Measurements from ENCODE around the gene ALG5. TPM values are rescaled to one million over a fixed set of nuclear protein-coding genes. Genes with fewer than 3 reads are reported as not detected.

The ALG5 gene
- total RNA-seq, 6 donors from 2014 or later, result 7.2 to 45.9 (median 30.0) TPM

DNA sequence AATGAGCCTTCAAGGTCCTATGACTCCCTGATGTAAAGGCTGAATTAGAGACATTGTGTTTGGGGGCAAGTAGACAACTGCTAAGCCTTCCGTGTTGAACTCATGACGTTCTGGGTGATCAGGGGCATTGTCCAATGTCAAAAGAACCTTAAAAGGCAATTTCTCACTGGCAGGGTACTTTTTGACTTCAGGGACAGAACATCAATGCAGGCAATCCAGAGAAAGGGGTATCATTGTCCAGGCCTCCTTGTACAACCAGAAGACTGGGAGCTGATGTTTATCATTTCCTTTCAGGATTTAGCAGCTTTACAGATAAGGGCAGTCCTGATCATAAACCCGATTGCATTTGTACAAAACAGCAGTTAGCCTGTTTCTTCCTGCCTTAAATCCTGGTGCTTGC, 54.1 kb downstream of the ALG5 start:
- H3K4me3 ChIP-seq, result no peak overlapping the region
- no peaks in the 10 kb centered on the region for H3K27me3 ChIP-seq
- H3K27ac ChIP-seq, result no peak overlapping the region
- H3K36me3 ChIP-seq, result peaks cover 0 to 22% (median 5%) of the 10 kb centered on the region in 4 donors
- whole genome bisulfite sequencing, 2 donors, result 48 to 68% methylated on average over 3 of the region's 3 CpGs
- no peaks in the 10 kb centered on the region for H3K9me3 ChIP-seq
- no peak for ATAC-seq (ENCODE audit: low FRiP score in 2 of 2)
- DNase-seq, result no peak
- no peak for TF ChIP-seq POLR2AphosphoS5 (IDR thresholded peaks at IDR 0.05)
- no peak for TF ChIP-seq POLR2A (IDR thresholded peaks at IDR 0.05)
- TF ChIP-seq, protein P1, sequence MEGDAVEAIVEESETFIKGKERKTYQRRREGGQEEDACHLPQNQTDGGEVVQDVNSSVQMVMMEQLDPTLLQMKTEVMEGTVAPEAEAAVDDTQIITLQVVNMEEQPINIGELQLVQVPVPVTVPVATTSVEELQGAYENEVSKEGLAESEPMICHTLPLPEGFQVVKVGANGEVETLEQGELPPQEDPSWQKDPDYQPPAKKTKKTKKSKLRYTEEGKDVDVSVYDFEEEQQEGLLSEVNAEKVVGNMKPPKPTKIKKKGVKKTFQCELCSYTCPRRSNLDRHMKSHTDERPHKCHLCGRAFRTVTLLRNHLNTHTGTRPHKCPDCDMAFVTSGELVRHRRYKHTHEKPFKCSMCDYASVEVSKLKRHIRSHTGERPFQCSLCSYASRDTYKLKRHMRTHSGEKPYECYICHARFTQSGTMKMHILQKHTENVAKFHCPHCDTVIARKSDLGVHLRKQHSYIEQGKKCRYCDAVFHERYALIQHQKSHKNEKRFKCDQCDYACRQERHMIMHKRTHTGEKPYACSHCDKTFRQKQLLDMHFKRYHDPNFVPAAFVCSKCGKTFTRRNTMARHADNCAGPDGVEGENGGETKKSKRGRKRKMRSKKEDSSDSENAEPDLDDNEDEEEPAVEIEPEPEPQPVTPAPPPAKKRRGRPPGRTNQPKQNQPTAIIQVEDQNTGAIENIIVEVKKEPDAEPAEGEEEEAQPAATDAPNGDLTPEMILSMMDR (IDR thresholded peaks at IDR 0.05), result no peak
- TF ChIP-seq EP300 (IDR thresholded peaks at IDR 0.05), result no peak
- H3K4me1 ChIP-seq, result no peaks in the 10 kb centered on the region

GRCh38 chr13:36925603-36926002, 73.5 kb downstream of the ALG5 start:
- H3K27ac ChIP-seq, result no peak overlapping the region
- DNase-seq, result no peak
- WGBS, 2 donors, result 65 to 86% methylated on average over 7 of the region's 7 CpGs
- peaks cover 0 to under 1% (median 0%) of the 10 kb centered on the region in 4 donors for H3K27me3 ChIP-seq
- H3K4me1 ChIP-seq, result peaks cover 0 to 2% (median under 1%) of the 10 kb centered on the region in 4 donors
- no peaks in the 10 kb centered on the region for H3K36me3 ChIP-seq
- no peaks in the 10 kb centered on the region for H3K9me3 ChIP-seq
- no peak for ATAC-seq (ENCODE audit: low FRiP score in 2 of 2)
- TF ChIP-seq EP300 (IDR thresholded peaks at IDR 0.05) (no peak), POLR2AphosphoS5 (IDR thresholded peaks at IDR 0.05) (no peak), POLR2A (IDR thresholded peaks at IDR 0.05) (no peak)
- TF ChIP-seq, protein P1 (IDR thresholded peaks at IDR 0.05), result no peak
- no peak overlapping the region for H3K4me3 ChIP-seq

DNA sequence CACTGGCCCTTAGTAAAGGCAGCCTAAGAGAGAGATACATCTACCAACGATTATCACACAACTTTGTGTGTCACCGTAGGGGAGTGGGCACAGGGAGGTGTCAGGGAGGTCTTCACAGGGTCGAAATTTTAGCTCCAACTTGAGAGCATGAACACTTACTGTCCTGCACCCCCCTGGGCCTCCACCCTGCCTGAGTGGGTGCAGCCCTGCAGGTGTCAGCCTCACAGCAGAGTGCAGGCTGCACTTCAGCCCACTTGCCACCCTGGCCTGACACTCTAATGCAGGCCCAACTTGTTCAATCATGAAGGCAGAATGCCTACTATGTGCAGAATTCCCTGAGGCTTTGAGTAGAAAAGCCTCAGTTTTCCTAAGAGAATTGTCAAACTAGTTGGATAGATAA, 75.1 kb downstream of the ALG5 start:
- Histone ChIP-seq H3K9me3 (no peaks in the 10 kb centered on the region), H3K27ac (no peak overlapping the region), H3K27me3 (peaks cover 0 to 6% (median 0%) of the 10 kb centered on the region in 4 donors), H3K36me3 (no peaks in the 10 kb centered on the region), H3K4me3 (no peak overlapping the region), H3K4me1 (peaks cover 0 to 17% (median 2%) of the 10 kb centered on the region in 4 donors)
- TF ChIP-seq POLR2AphosphoS5 (IDR thresholded peaks at IDR 0.05), result no peak
- TF ChIP-seq, protein P1 (IDR thresholded peaks at IDR 0.05), result no peak
- no peak for TF ChIP-seq EP300 (IDR thresholded peaks at IDR 0.05)
- no peak for TF ChIP-seq POLR2A (IDR thresholded peaks at IDR 0.05)
- 75 to 80% methylated on average over 3 of the region's 3 CpGs for WGBS, 2 donors
- no peak for DNase-seq
- ATAC-seq (ENCODE audit: low FRiP score in 2 of 2), result no peak

GRCh38 chr13:36921631-36922301, 77.4 kb downstream of the ALG5 start:
- ATAC-seq (ENCODE audit: low FRiP score in 2 of 2) (no peak), DNase-seq (no peak)
- peaks cover 0 to 27% (median 5%) of the 10 kb centered on the region in 4 donors for H3K4me1 ChIP-seq
- TF ChIP-seq, protein P1 (IDR thresholded peaks at IDR 0.05), result no peak
- no peak for TF ChIP-seq POLR2AphosphoS5 (IDR thresholded peaks at IDR 0.05)
- no peak for TF ChIP-seq EP300 (IDR thresholded peaks at IDR 0.05)
- no peak for TF ChIP-seq POLR2A (IDR thresholded peaks at IDR 0.05)
- WGBS, 2 donors, result 83% methylated on average over 10 of the region's 10 CpGs
- H3K27ac ChIP-seq, result no peak overlapping the region
- H3K27me3 ChIP-seq, result peaks cover 0 to 6% (median 0%) of the 10 kb centered on the region in 4 donors
- H3K9me3 ChIP-seq, result no peaks in the 10 kb centered on the region
- no peaks in the 10 kb centered on the region for H3K36me3 ChIP-seq
- H3K4me3 ChIP-seq, result no peak overlapping the region
